Nephron progenitor cell (in vitro differentiated cells): ENCODE results near the gene MMP21.

ENCODE experiments used
- DNase-seq: peaks from one replicate; pipeline ENCODE4 v3.0.0; 2021
- H3K27ac Mint-ChIP-seq: 2 replicates; pipeline ENCODE4 v1.8.0; 2021; ENCODE audit warnings: mild to moderate bottlenecking, moderate library complexity, mixed read lengths
- H3K27me3 Mint-ChIP-seq: 2 replicates; pipeline ENCODE4 v1.8.0; 2021; ENCODE audit warnings: mild to moderate bottlenecking, low read depth, mixed read lengths; ENCODE audit not compliant: poor library complexity
- H3K36me3 Mint-ChIP-seq: 2 replicates; pipeline ENCODE4 v1.8.0; 2021; ENCODE audit warnings: low read depth, mixed read lengths
- H3K4me1 Mint-ChIP-seq: 2 replicates; pipeline ENCODE4 v1.8.0; 2021; ENCODE audit warnings: mixed read lengths
- H3K4me3 Mint-ChIP-seq: 2 replicates; pipeline ENCODE4 v1.8.0; 2021; ENCODE audit warnings: mild to moderate bottlenecking, moderate library complexity, mixed read lengths
- H3K9me3 Mint-ChIP-seq: 2 replicates; pipeline ENCODE4 v1.8.0; 2021; ENCODE audit warnings: mild to moderate bottlenecking, moderate library complexity, mixed read lengths
- CTCF ChIP-seq: fragments of 200-600 bp; sonication (generic); IDR thresholded peaks from 2 replicates; pipeline ENCODE4 v1.5.0; 2021; ENCODE audit warnings: antibody characterized with exemption

Gene MMP21

GRCh38 chr10:125775491-125776106, at the start of gene MMP21:
MMP21 (minus strand) TSS chr10:125775821; CDS start chr10:125775821, 0 bp downstream.
- DNase-seq, result no peak
- no peak within 1 kb of the TSS for H3K27ac Mint-ChIP-seq
- H3K9me3 Mint-ChIP-seq, result peaks cover 22% of the 10 kb centered on the region
- peaks cover 8% of the 10 kb centered on the region for H3K4me1 Mint-ChIP-seq
- no peak within 1 kb of the TSS for H3K4me3 Mint-ChIP-seq
- peaks cover 3% of the 10 kb centered on the region for H3K27me3 Mint-ChIP-seq
- no peaks in the 10 kb centered on the region for H3K36me3 Mint-ChIP-seq
- TF ChIP-seq CTCF, result no peak

- Mint-ChIP-seq H3K4me3 (no peak overlapping the region), H3K9me3 (no peaks in the 10 kb centered on the region), H3K36me3 (peaks cover 21% of the 10 kb centered on the region), H3K27ac (no peak overlapping the region), H3K27me3 (no peaks in the 10 kb centered on the region), H3K4me1 (peaks cover 9% of the 10 kb centered on the region)
- no peak for DNase-seq
- TF ChIP-seq CTCF, result no peak
Measured at GRCh38 chr10:125824736-125825135, 49.1 kb upstream of the MMP21 start.

- peak; percentile 35 for DNase-seq
- H3K27ac Mint-ChIP-seq, result no peak overlapping the region
- H3K4me1 Mint-ChIP-seq, result peaks cover 9% of the 10 kb centered on the region
- no peaks in the 10 kb centered on the region for H3K9me3 Mint-ChIP-seq
- no peak for TF ChIP-seq CTCF
- no peak overlapping the region for H3K4me3 Mint-ChIP-seq
- H3K36me3 Mint-ChIP-seq, result peaks cover 14% of the 10 kb centered on the region
- no peaks in the 10 kb centered on the region for H3K27me3 Mint-ChIP-seq
Measured at GRCh38 chr10:125823663-125824251, 48.1 kb upstream of the MMP21 start.

GRCh38 chr10:125822878-125823662, 47.4 kb upstream of the MMP21 start, which contains the start of the genes BCCIP and UROS:
BCCIP (plus strand) TSS chr10:125823546; CDS start chr10:125823558, 12 bp downstream.
UROS (minus strand) TSS chr10:125823258; CDS start chr10:125816499, 6,759 bp downstream.
- H3K9me3 Mint-ChIP-seq, result no peaks in the 10 kb centered on the region
- H3K27me3 Mint-ChIP-seq, result no peaks in the 10 kb centered on the region
- H3K36me3 Mint-ChIP-seq, result peaks cover 10% of the 10 kb centered on the region
- H3K4me1 Mint-ChIP-seq, result peaks cover 9% of the 10 kb centered on the region
- no peak within 1 kb of the TSS for H3K27ac Mint-ChIP-seq
- TF ChIP-seq CTCF, result no peak
- peak within 1 kb of the TSS; percentile 85 for H3K4me3 Mint-ChIP-seq
- DNase-seq, result peak; percentile 91

GRCh38 chr10:125820701-125821100, 45.1 kb upstream of the MMP21 start:
- Mint-ChIP-seq H3K36me3 (no peaks in the 10 kb centered on the region), H3K27ac (no peak overlapping the region), H3K4me1 (peaks cover 9% of the 10 kb centered on the region), H3K9me3 (no peaks in the 10 kb centered on the region), H3K27me3 (no peaks in the 10 kb centered on the region), H3K4me3 (peak overlapping the region; percentile 72)
- TF ChIP-seq CTCF, result no peak
- DNase-seq, result no peak
